GM19452 (cell line): ENCODE measurements around the gene MET.

Source experiments
- ATAC-seq: cut with Tn5 transposase; IDR thresholded peaks from one replicate; pipeline ENCODE4 v1.9.1; 2021; ENCODE audit not compliant: unreplicated experiment

Gene MET

GRCh38 chr7:116842371-116842770 is 170.4 kb downstream of the MET start:
- ATAC-seq: no peak

- ATAC-seq: no peak
These were observed 171.4 kb downstream of the MET start for GRCh38 chr7:116843378-116843777.
